Chondrocyte (in vitro differentiated cells): ENCODE results near the gene PCDHGA10. TPM values are rescaled to one million over a fixed set of nuclear protein-coding genes. Genes with fewer than 3 reads are reported as not detected.
"Not testable (repeated sequence)": the region's sequence is repeated elsewhere in the genome, so short reads cannot be mapped to it uniquely, and the experiment has no call there.

Experiments
- DNase-seq: peaks from one replicate; pipeline ENCODE4 v3.0.0; 2021; ENCODE audit warnings: mixed read lengths, low spot score
- H3K27ac Mint-ChIP-seq: one replicate; pipeline ENCODE4 v1.8.0; 2021; ENCODE audit warnings: mild to moderate bottlenecking, moderate library complexity, mixed read lengths; ENCODE audit not compliant: unreplicated experiment
- H3K27me3 Mint-ChIP-seq: 2 replicates; pipeline ENCODE4 v1.8.0; 2021; ENCODE audit warnings: low read depth, mixed read lengths
- H3K36me3 Mint-ChIP-seq: 2 replicates; pipeline ENCODE4 v1.8.0; 2021; ENCODE audit warnings: low read depth, mixed read lengths
- H3K4me1 Mint-ChIP-seq: 2 replicates; pipeline ENCODE4 v1.8.0; 2021; ENCODE audit warnings: low read depth, mild to moderate bottlenecking, mixed read lengths
- H3K4me3 Mint-ChIP-seq: one replicate; pipeline ENCODE4 v1.8.0; 2021; ENCODE audit warnings: mild to moderate bottlenecking, moderate library complexity, mixed read lengths; ENCODE audit not compliant: unreplicated experiment
- H3K9me3 Mint-ChIP-seq: 2 replicates; pipeline ENCODE4 v1.8.0; 2021; ENCODE audit warnings: low read depth, mixed read lengths
- CTCF ChIP-seq: fragments of 200-600 bp; sonication (generic); IDR thresholded peaks from 2 replicates; pipeline ENCODE4 v1.5.0; 2021; ENCODE audit warnings: antibody characterized with exemption, mild to moderate bottlenecking, moderate library complexity
- total RNA-seq: library from RNA; stranded (reverse); gene quantifications from 3 replicates; pipeline ENCODE4 v1.2.1, GENCODE V29; 2021

Gene PCDHGA10
- total RNA-seq, 1 donor from 2014 or later = 14.9 TPM

GRCh38 chr5:141430332-141431113, 17.7 kb downstream of the PCDHGA10 start, which contains the start of gene PCDHGA12:
PCDHGA12 (plus strand) TSS chr5:141430507; CDS start chr5:141430760, 253 bp downstream.
- peaks cover 47% of the 10 kb centered on the region for H3K9me3 Mint-ChIP-seq
- peaks cover 49% of the 10 kb centered on the region for H3K36me3 Mint-ChIP-seq
- TF ChIP-seq CTCF = no peak
- no peak within 1 kb of the TSS for H3K4me3 Mint-ChIP-seq
- H3K27me3 Mint-ChIP-seq = no peaks in the 10 kb centered on the region
- no peak for DNase-seq
- no peaks in the 10 kb centered on the region for H3K4me1 Mint-ChIP-seq
- no peak within 1 kb of the TSS for H3K27ac Mint-ChIP-seq

- no peak for TF ChIP-seq CTCF
- Mint-ChIP-seq H3K9me3 (peaks cover 41% of the 10 kb centered on the region), H3K36me3 (peaks cover 43% of the 10 kb centered on the region), H3K27ac (no peak overlapping the region), H3K4me3 (no peak overlapping the region), H3K4me1 (no peaks in the 10 kb centered on the region), H3K27me3 (no peaks in the 10 kb centered on the region)
- DNase-seq = no peak
Measured at GRCh38 chr5:141431286-141431685, 18.5 kb downstream of the PCDHGA10 start.

GRCh38 chr5:141432308-141432707, 19.5 kb downstream of the PCDHGA10 start:
- peaks cover 32% of the 10 kb centered on the region for H3K9me3 Mint-ChIP-seq
- not testable (repeated sequence) for H3K4me1 Mint-ChIP-seq, H3K4me3 Mint-ChIP-seq, DNase-seq, H3K27me3 Mint-ChIP-seq, H3K27ac Mint-ChIP-seq
- H3K36me3 Mint-ChIP-seq = peaks cover 36% of the 10 kb centered on the region

- not testable (repeated sequence) for H3K4me1 Mint-ChIP-seq, H3K27me3 Mint-ChIP-seq, DNase-seq, H3K27ac Mint-ChIP-seq, H3K4me3 Mint-ChIP-seq
- Mint-ChIP-seq H3K36me3 (peaks cover 33% of the 10 kb centered on the region), H3K9me3 (peaks cover 32% of the 10 kb centered on the region)
Measured at GRCh38 chr5:141432726-141433125, 19.9 kb downstream of the PCDHGA10 start.

- H3K9me3 Mint-ChIP-seq = peaks cover 26% of the 10 kb centered on the region
- no peak overlapping the region for H3K4me3 Mint-ChIP-seq
- no peak overlapping the region for H3K27ac Mint-ChIP-seq
- peaks cover 4% of the 10 kb centered on the region for H3K4me1 Mint-ChIP-seq
- peaks cover 27% of the 10 kb centered on the region for H3K36me3 Mint-ChIP-seq
- TF ChIP-seq CTCF = no peak
- no peaks in the 10 kb centered on the region for H3K27me3 Mint-ChIP-seq
- no peak for DNase-seq
Measured at GRCh38 chr5:141434006-141434405, 21.2 kb downstream of the PCDHGA10 start.

GRCh38 chr5:141437221-141437620, 24.4 kb downstream of the PCDHGA10 start:
- Mint-ChIP-seq H3K4me3 (no peak overlapping the region), H3K4me1 (peaks cover 4% of the 10 kb centered on the region), H3K36me3 (peaks cover 16% of the 10 kb centered on the region), H3K27me3 (no peaks in the 10 kb centered on the region), H3K27ac (no peak overlapping the region), H3K9me3 (peaks cover 21% of the 10 kb centered on the region)
- TF ChIP-seq CTCF = no peak
- no peak for DNase-seq
